ENCODE measurements around the gene AMOT. TPM values are rescaled to one million over a fixed set of nuclear protein-coding genes. Genes with fewer than 3 reads are reported as not detected.

AMOT gene
- total RNA-seq, 2 experiments from 2014 or later: 1.4 to 1.6 TPM

- DNase-seq (no peak), ATAC-seq (ENCODE audit: poor library complexity) (no peak)
- ChIA-PET CTCF (no interaction called here), POLR2A (no interaction called here)
- intact Hi-C loops (cut with DNase I, micrococcal nuclease): no loop called here
- TF ChIP-seq, protein P1, sequence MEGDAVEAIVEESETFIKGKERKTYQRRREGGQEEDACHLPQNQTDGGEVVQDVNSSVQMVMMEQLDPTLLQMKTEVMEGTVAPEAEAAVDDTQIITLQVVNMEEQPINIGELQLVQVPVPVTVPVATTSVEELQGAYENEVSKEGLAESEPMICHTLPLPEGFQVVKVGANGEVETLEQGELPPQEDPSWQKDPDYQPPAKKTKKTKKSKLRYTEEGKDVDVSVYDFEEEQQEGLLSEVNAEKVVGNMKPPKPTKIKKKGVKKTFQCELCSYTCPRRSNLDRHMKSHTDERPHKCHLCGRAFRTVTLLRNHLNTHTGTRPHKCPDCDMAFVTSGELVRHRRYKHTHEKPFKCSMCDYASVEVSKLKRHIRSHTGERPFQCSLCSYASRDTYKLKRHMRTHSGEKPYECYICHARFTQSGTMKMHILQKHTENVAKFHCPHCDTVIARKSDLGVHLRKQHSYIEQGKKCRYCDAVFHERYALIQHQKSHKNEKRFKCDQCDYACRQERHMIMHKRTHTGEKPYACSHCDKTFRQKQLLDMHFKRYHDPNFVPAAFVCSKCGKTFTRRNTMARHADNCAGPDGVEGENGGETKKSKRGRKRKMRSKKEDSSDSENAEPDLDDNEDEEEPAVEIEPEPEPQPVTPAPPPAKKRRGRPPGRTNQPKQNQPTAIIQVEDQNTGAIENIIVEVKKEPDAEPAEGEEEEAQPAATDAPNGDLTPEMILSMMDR (IDR thresholded peaks at IDR 0.05): no peak
- H3K27ac ChIP-seq (ENCODE audit: low read depth in 1 of 2, low read length in 2 of 2): no peak overlapping the region
- Mint-ChIP-seq H3K27me3 (no peaks in the 10 kb centered on the region), H3K36me3 (ENCODE audit: low read depth) (no peaks in the 10 kb centered on the region), H3K4me1 (ENCODE audit: low read depth) (no peaks in the 10 kb centered on the region), H3K27ac (no peak overlapping the region), H3K4me3 (no peak overlapping the region), H3K9me3 (no peaks in the 10 kb centered on the region)
- H3K36me3 ChIP-seq (ENCODE audit: insufficient read depth, low read length): no peaks in the 10 kb centered on the region
- H3K4me3 ChIP-seq (ENCODE audit: low read length): no peak overlapping the region
- no peaks in the 10 kb centered on the region for H3K4me1 ChIP-seq (ENCODE audit: insufficient read depth, low read length)
- no peaks in the 10 kb centered on the region for H3K9me3 ChIP-seq (ENCODE audit: control insufficient read depth in 1 of 2, insufficient read depth in 1 of 2, low read length in 2 of 2)
- no peaks in the 10 kb centered on the region for H3K27me3 ChIP-seq (ENCODE audit: control insufficient read depth in 1 of 2, insufficient read depth in 2 of 2, low read length in 2 of 2)
Measured at GRCh38 chrX:112769034-112769433, 71.6 kb downstream of the AMOT start.

DNA sequence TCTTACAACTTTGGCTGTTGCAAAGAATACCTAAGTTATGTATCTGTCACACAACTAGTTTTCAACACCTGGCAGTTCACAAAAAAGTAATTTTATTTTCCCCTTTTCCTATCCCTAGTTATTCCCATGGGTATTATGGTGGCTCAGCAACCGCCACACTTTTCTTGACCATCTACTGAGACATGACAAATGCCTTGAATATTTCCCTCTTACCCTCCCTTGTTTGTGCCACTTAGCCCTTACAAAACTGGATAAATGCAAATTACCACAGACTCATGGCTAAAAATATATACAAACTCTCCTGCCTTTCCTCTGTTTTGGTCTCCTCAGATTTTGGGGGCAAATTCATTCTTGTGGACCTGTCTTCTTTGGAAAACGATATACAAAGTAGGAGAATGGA lies 72.1 kb downstream of the AMOT start:
- no peaks in the 10 kb centered on the region for H3K4me1 Mint-ChIP-seq (ENCODE audit: low read depth)
- CTCF ChIA-PET: no interaction called here
- H3K36me3 Mint-ChIP-seq (ENCODE audit: low read depth): no peaks in the 10 kb centered on the region
- POLR2A ChIA-PET: no interaction called here
- Histone ChIP-seq H3K36me3 (ENCODE audit: insufficient read depth, low read length) (no peaks in the 10 kb centered on the region), H3K4me3 (ENCODE audit: low read length) (no peak overlapping the region), H3K9me3 (ENCODE audit: control insufficient read depth in 1 of 2, insufficient read depth in 1 of 2, low read length in 2 of 2) (no peaks in the 10 kb centered on the region), H3K27me3 (ENCODE audit: control insufficient read depth in 1 of 2, insufficient read depth in 2 of 2, low read length in 2 of 2) (no peaks in the 10 kb centered on the region), H3K27ac (ENCODE audit: low read depth in 1 of 2, low read length in 2 of 2) (no peak overlapping the region), H3K4me1 (ENCODE audit: insufficient read depth, low read length) (no peaks in the 10 kb centered on the region)
- intact Hi-C loops (cut with DNase I, micrococcal nuclease): no loop called here
- DNase-seq (no peak), ATAC-seq (ENCODE audit: poor library complexity) (no peak)
- no peaks in the 10 kb centered on the region for H3K27me3 Mint-ChIP-seq
- H3K4me3 Mint-ChIP-seq: no peak overlapping the region
- H3K27ac Mint-ChIP-seq: no peak overlapping the region
- TF ChIP-seq, protein P1 (IDR thresholded peaks at IDR 0.05): no peak
- H3K9me3 Mint-ChIP-seq: no peaks in the 10 kb centered on the region

DNA sequence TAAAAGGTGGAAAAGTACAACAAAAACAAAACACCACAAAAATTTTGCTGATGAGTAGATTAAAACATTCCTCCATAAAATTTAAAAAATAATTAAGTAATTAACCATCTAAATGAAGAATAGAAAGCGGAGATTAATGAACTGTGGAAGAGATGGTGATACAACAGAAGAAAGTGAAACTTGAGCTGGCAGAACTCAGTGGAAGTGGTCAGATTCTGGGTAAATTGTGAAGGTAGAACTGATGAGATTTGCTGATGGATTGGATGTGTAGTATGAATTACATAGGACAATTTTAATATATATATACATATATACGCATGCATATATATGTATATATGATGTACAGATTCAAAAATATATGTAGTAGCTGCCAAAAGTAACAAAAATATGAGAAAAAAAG lies 73.9 kb downstream of the AMOT start:
- intact Hi-C loops (cut with DNase I, micrococcal nuclease): no loop called here
- no peaks in the 10 kb centered on the region for H3K27me3 Mint-ChIP-seq

More for the DNA sequence above, 73.9 kb downstream of the AMOT start:
- Histone ChIP-seq H3K9me3 (ENCODE audit: control insufficient read depth in 1 of 2, insufficient read depth in 1 of 2, low read length in 2 of 2) (no peaks in the 10 kb centered on the region), H3K27me3 (ENCODE audit: control insufficient read depth in 1 of 2, insufficient read depth in 2 of 2, low read length in 2 of 2) (no peaks in the 10 kb centered on the region), H3K27ac (ENCODE audit: low read depth in 1 of 2, low read length in 2 of 2) (no peak overlapping the region), H3K4me3 (ENCODE audit: low read length) (no peak overlapping the region), H3K36me3 (ENCODE audit: insufficient read depth, low read length) (no peaks in the 10 kb centered on the region), H3K4me1 (ENCODE audit: insufficient read depth, low read length) (no peaks in the 10 kb centered on the region)
- Mint-ChIP-seq H3K9me3 (no peaks in the 10 kb centered on the region), H3K4me1 (ENCODE audit: low read depth) (no peaks in the 10 kb centered on the region), H3K36me3 (ENCODE audit: low read depth) (no peaks in the 10 kb centered on the region), H3K4me3 (no peak overlapping the region), H3K27ac (no peak overlapping the region)
- POLR2A ChIA-PET: no interaction called here
- no peak for ATAC-seq (ENCODE audit: poor library complexity)
- TF ChIP-seq, protein P1 (IDR thresholded peaks at IDR 0.05): no peak
- no peak for DNase-seq
- CTCF ChIA-PET: no interaction called here
